Measurements from ENCODE around the gene DYNLL1.
"Not testable (repeated sequence)": the region's sequence is repeated elsewhere in the genome, so short reads cannot be mapped to it uniquely, and the experiment has no call there.

Gene DYNLL1

DNA sequence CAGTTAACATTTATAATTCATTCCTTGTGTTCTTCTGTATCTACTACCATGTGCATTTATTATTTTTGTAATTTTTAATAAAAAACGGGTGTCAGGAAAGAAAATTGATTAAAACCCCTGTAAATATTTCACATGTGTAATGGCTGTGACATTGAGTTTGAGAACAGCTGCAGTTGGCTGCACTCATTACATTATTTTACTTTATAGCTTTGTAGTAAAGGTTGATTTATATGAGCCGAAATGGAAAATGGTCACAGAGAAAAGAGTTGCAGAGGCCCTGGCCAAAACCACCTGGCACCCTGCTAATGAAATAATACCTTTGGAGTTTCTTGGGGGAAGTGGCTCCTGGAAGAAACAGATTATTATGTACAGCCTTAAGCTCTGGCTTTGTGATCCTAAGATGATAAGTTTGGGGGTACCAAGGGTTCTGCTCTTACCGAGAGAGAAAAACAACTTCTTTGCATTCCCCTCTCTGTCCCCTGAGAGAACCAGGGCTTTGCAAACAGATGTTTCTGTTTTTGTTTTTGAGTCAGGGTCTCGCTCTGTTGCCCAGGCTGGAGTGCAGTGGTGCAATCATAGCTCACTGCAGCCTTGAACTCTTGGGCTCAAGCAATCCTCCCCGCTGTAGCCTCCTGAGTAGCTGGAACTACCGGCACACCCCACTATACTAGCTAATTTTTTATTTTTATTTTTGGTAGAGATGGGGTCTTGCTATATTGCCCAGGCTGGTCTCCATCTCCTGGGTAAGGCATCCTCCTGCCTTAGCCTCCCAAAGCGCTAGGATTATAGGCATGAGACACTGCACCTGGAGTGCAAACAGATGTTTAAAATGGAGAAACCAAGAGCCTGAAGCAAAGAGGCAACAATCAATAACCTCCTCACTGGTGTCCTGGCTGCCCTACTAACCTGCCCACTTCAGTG, 9.7 kb upstream of the DYNLL1 start:
- H3K4me3 Mint-ChIP-seq, result no peak overlapping the region
- no peak overlapping the region for H3K27ac Mint-ChIP-seq
- H3K4me1 Mint-ChIP-seq (ENCODE audit: low read depth), result peaks cover 31% of the 10 kb centered on the region
- intact Hi-C loops (cut with micrococcal nuclease), result no loop called here
- H3K36me3 Mint-ChIP-seq (ENCODE audit: low read depth), result peaks cover 12% of the 10 kb centered on the region
- no peaks in the 10 kb centered on the region for H3K27me3 Mint-ChIP-seq
- H3K9me3 Mint-ChIP-seq, result no peaks in the 10 kb centered on the region

- H3K27me3 Mint-ChIP-seq; H3K27ac Mint-ChIP-seq; H3K9me3 Mint-ChIP-seq; H3K36me3 Mint-ChIP-seq (ENCODE audit: low read depth); H3K4me3 Mint-ChIP-seq; intact Hi-C loops (cut with micrococcal nuclease): not testable (repeated sequence)
- peaks cover 31% of the 10 kb centered on the region for H3K4me1 Mint-ChIP-seq (ENCODE audit: low read depth)
Observed at GRCh38 chr12:120487552-120487951, 8.4 kb upstream of the DYNLL1 start.

- Mint-ChIP-seq H3K4me3 (no peak overlapping the region), H3K27me3 (no peaks in the 10 kb centered on the region), H3K9me3 (no peaks in the 10 kb centered on the region), H3K36me3 (ENCODE audit: low read depth) (peaks cover 5% of the 10 kb centered on the region), H3K4me1 (ENCODE audit: low read depth) (peaks cover 29% of the 10 kb centered on the region), H3K27ac (peak overlapping the region; percentile 20)
- intact Hi-C loops (cut with micrococcal nuclease), result no loop called here
Observed at GRCh38 chr12:120488057-120488640, 7.8 kb upstream of the DYNLL1 start.

DNA sequence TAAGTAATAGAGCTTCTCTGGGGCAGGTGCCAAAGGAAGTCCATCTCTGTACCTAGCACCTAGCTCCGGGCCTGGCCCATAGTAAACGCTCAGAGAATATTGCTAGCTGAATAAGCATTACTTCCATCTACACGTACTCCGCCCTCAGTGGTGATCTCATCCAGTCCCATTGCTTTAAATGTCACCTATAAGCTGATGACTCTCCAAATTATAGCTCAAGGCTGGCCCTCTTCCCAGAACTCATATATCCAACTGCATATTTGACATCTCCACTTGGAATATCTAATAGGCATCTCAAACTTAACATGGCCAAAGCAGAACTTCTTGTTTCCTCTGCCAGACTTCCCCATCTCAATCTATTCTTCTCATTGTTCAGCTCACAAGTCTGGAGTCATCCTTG, 6.9 kb upstream of the DYNLL1 start:
- Mint-ChIP-seq H3K36me3 (ENCODE audit: low read depth) (peaks cover 5% of the 10 kb centered on the region), H3K27me3 (no peaks in the 10 kb centered on the region), H3K9me3 (no peaks in the 10 kb centered on the region), H3K4me3 (no peak overlapping the region), H3K27ac (peak overlapping the region; percentile 20), H3K4me1 (ENCODE audit: low read depth) (peaks cover 20% of the 10 kb centered on the region)
- intact Hi-C loops (cut with micrococcal nuclease), result no loop called here

- Mint-ChIP-seq H3K4me1 (ENCODE audit: low read depth) (peaks cover 22% of the 10 kb centered on the region), H3K36me3 (ENCODE audit: low read depth) (peaks cover 5% of the 10 kb centered on the region), H3K27ac (no peak overlapping the region), H3K4me3 (no peak overlapping the region), H3K9me3 (no peaks in the 10 kb centered on the region), H3K27me3 (no peaks in the 10 kb centered on the region)
- intact Hi-C loops (cut with micrococcal nuclease), result no loop called here
Observed at GRCh38 chr12:120490325-120490724, 5.6 kb upstream of the DYNLL1 start.

GRCh38 chr12:120490833-120491512, 4.9 kb upstream of the DYNLL1 start:
- H3K4me3 Mint-ChIP-seq, result no peak overlapping the region
- H3K9me3 Mint-ChIP-seq, result no peaks in the 10 kb centered on the region
- intact Hi-C loops (cut with micrococcal nuclease), result no loop called here
- peaks cover 24% of the 10 kb centered on the region for H3K4me1 Mint-ChIP-seq (ENCODE audit: low read depth)
- H3K36me3 Mint-ChIP-seq (ENCODE audit: low read depth), result peaks cover 6% of the 10 kb centered on the region
- H3K27me3 Mint-ChIP-seq, result no peaks in the 10 kb centered on the region
- H3K27ac Mint-ChIP-seq, result no peak overlapping the region

GRCh38 chr12:120495186-120495730, 655 bp upstream of the DYNLL1 start:
- H3K9me3 Mint-ChIP-seq, result no peaks in the 10 kb centered on the region
- intact Hi-C loops (cut with micrococcal nuclease), result loop anchor here (1.0 kb wide), 1 partner anchor 26 kb away; the partner anchor contains the start of gene SRSF9
- H3K27ac Mint-ChIP-seq, result peak overlapping the region; percentile 83
- H3K36me3 Mint-ChIP-seq (ENCODE audit: low read depth), result peaks cover 43% of the 10 kb centered on the region
- H3K27me3 Mint-ChIP-seq, result no peaks in the 10 kb centered on the region
- H3K4me1 Mint-ChIP-seq (ENCODE audit: low read depth), result peaks cover 21% of the 10 kb centered on the region
- peak overlapping the region; percentile 93 for H3K4me3 Mint-ChIP-seq

DNA sequence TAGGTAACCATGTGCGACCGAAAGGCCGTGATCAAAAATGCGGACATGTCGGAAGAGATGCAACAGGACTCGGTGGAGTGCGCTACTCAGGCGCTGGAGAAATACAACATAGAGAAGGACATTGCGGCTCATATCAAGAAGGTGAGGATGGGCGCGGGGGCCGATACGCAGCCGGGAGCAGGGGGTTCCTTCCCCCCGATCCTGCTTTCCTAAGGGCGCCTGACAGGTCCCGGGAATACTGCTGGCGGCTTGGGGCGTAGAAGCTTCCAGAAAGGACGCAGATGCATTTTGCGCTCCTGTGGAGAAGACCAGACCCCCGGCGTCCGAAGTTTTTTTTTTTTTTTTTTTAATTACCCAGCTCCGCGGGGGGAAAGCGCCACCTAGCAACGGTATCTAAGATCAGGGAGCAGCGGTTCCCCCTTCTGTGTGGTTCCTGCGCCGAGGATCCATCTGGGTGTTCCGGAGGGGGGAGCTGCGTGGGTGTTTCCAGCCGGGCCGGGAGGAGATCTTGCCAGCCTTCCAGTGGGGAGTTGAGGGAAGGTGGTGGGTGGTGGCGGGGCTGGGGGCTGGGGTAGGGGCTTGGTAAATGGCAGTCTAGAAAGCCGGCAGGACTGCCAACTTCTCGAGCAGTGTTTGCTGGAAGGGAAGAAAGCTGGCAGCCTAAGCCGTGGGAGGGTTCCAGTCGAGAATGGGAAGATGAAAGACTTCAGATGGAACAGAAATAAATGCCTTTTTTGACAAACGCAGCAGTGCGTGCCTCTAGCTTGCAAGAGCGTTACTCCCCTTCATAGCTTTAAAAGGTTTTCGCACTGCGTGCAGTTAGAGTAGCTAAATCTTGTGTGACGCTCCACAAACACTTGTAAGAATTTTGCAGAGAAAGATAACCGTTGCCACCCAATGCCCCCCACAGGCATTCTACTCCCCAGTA, 764 bp downstream of the DYNLL1 start:
- intact Hi-C loops (cut with micrococcal nuclease), result loop anchor here (1.0 to 2.0 kb wide), 3 partner anchors 33 to 58 kb away; partner anchors contain the start of genes COQ5, COX6A1 and RNF10
- Mint-ChIP-seq H3K4me1 (ENCODE audit: low read depth) (peaks cover 21% of the 10 kb centered on the region), H3K27me3 (no peaks in the 10 kb centered on the region), H3K9me3 (no peaks in the 10 kb centered on the region), H3K36me3 (ENCODE audit: low read depth) (peaks cover 52% of the 10 kb centered on the region), H3K27ac (peak overlapping the region; percentile 83), H3K4me3 (peak overlapping the region; percentile 93)

GRCh38 chr12:120497524-120498150, 1.7 kb downstream of the DYNLL1 start:
- no peaks in the 10 kb centered on the region for H3K27me3 Mint-ChIP-seq
- H3K4me3 Mint-ChIP-seq, result peak overlapping the region; percentile 93
- peaks cover 21% of the 10 kb centered on the region for H3K4me1 Mint-ChIP-seq (ENCODE audit: low read depth)
- H3K27ac Mint-ChIP-seq, result peak overlapping the region; percentile 83
- peaks cover 62% of the 10 kb centered on the region for H3K36me3 Mint-ChIP-seq (ENCODE audit: low read depth)
- intact Hi-C loops (cut with micrococcal nuclease), result loop anchor here (2.0 kb wide), 1 partner anchor 59 kb away; the partner anchor contains the start of gene COX6A1
- no peaks in the 10 kb centered on the region for H3K9me3 Mint-ChIP-seq

DNA sequence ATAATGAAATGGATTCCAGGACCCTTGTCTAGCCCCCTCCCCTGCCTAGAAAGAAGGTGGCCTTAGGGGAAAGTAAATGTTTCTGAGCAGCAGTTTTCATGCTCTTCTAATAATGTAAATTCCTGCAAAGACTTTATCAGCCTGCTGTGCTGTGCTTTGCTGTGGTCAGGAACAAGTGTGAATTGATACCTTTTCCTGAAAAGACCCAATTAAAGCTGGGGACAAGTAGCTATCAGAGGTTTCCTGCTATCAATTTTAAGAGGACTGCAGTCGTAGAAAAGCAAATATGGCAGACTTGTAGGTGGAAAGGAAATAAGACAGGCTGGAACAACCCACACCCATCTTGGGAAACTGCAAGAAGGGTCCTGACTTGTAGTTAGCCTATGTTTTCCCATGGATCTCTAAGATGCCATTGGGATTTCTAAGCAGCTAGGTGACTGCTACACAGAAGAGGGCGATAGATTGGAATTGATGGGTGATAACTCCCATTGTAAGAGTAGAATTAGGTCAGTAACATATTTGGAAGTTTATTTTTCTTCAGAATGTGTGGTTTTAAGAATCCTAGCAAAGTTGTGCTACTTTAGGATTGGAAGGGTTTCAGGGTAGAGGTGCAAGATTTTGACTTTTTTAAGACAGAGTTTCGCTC, 3.1 kb downstream of the DYNLL1 start:
- H3K27me3 Mint-ChIP-seq, result no peaks in the 10 kb centered on the region
- H3K27ac Mint-ChIP-seq, result no peak overlapping the region
- no peak overlapping the region for H3K4me3 Mint-ChIP-seq
- no peaks in the 10 kb centered on the region for H3K9me3 Mint-ChIP-seq
- intact Hi-C loops (cut with micrococcal nuclease), result no loop called here
- peaks cover 75% of the 10 kb centered on the region for H3K36me3 Mint-ChIP-seq (ENCODE audit: low read depth)
- peaks cover 21% of the 10 kb centered on the region for H3K4me1 Mint-ChIP-seq (ENCODE audit: low read depth)

DNA sequence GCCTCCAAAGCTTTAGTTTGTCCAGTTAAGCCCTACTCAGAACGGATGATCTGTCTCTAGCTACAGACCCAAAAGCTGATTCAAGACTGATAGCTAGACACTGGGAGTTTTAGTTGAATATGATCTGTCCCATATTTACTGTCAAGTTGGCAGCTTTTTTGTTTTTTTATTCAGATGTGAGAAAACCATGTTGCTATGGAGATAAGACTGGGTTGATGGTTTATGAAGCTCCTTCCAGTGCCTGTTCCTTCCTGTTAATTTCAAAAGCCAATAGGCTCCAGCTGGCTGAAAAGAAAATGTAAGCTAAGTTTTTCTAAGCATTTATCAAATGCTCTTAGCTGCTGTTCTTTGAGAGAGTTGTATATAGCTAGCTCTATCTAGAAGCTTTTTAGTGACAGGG, 4.7 kb downstream of the DYNLL1 start:
- Mint-ChIP-seq H3K27ac (no peak overlapping the region), H3K36me3 (ENCODE audit: low read depth) (peaks cover 82% of the 10 kb centered on the region), H3K27me3 (no peaks in the 10 kb centered on the region), H3K9me3 (no peaks in the 10 kb centered on the region), H3K4me1 (ENCODE audit: low read depth) (peaks cover 14% of the 10 kb centered on the region), H3K4me3 (no peak overlapping the region)
- intact Hi-C loops (cut with micrococcal nuclease), result no loop called here

GRCh38 chr12:120504587-120504986, 8.7 kb downstream of the DYNLL1 start:
- Mint-ChIP-seq H3K4me1 (ENCODE audit: low read depth) (no peaks in the 10 kb centered on the region), H3K36me3 (ENCODE audit: low read depth) (peaks cover 71% of the 10 kb centered on the region), H3K27ac (no peak overlapping the region), H3K9me3 (no peaks in the 10 kb centered on the region), H3K4me3 (no peak overlapping the region), H3K27me3 (no peaks in the 10 kb centered on the region)
- intact Hi-C loops (cut with micrococcal nuclease), result no loop called here

Data from dendritic cell treated with granulocyte-macrophage colony-stimulating factor and Interleukin-4, amounts not matched to agents 40 ng/mL and 50 ng/mL, for 4 days (primary cell).